ENCODE data around the gene DOCK11.

DOCK11 gene

DNA sequence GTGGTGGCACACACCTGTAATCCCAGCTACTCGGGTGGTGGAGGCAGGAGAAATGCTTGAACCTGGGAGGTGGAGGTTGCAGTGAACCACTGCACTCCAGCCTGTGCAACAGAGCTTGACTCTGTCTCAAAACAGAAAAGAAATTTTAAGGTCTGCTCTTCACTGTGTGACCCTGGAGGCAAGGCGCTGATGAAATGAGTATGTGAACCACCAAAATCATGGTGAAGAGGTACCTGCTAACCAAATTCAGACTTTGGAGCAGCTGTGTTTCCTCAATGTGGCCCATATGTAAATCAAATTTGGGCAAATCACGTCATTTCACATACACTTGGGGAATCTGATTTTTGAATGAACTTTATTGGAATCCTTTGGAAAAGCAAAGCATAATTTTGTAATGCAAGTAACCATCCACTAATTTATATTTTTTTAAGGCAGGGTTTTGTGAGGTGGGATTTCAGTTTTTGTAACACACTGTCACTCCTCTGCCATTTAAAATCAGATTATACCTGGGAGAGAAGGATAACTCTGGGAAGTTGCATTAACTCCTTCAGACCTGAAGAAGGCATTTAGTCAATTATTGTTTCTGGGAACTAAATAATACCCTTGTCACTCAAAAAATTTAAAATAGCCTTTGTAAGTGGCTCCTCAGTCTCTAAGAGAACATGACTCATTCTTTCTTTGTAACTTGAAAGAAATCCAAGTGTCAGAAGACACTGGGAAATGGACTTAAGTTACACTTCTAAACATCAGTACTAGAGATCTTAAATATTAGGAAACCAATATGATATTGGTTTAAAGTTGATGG lies 24.0 kb downstream of the DOCK11 start:
- no peak for TF ChIP-seq GATA3 (IDR thresholded peaks at IDR 0.05; ENCODE audit: low read depth, low read length)

- no peak for TF ChIP-seq GATA2 (IDR thresholded peaks at IDR 0.05; ENCODE audit: low read depth, low read length)
- TF ChIP-seq GATA3 (IDR thresholded peaks at IDR 0.05; ENCODE audit: low read depth, low read length): no peak
Measured at GRCh38 chrX:118520216-118521206, 24.9 kb downstream of the DOCK11 start.

GRCh38 chrX:118521435-118521834 lies 25.8 kb downstream of the DOCK11 start:
- TF ChIP-seq GATA2 (IDR thresholded peaks at IDR 0.05; ENCODE audit: low read depth, low read length): no peak
- TF ChIP-seq GATA3 (IDR thresholded peaks at IDR 0.05; ENCODE audit: low read depth, low read length): no peak

GRCh38 chrX:118522230-118522926 lies 26.8 kb downstream of the DOCK11 start:
- TF ChIP-seq GATA3 (IDR thresholded peaks at IDR 0.05; ENCODE audit: low read depth, low read length): no peak
- no peak for TF ChIP-seq GATA2 (IDR thresholded peaks at IDR 0.05; ENCODE audit: low read depth, low read length)

DNA sequence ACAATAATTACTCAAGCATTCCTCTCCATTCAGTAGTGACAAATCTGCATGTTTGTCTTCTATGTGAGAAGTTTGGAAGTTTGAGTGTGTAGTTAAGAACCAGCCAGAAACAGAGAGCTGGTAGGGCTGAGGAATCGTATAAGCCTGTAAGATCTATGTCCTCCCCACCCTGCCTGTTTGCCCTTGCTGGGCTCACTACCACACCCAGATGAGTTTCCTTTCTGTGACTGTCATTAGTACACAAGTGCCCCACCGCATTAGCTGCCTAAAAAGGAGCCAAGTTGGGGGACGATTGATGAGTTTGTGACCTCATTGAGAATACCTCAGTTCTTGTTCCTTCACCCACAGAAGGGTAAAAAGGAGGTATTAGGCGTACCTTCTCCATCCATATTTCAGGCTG lies 28.3 kb downstream of the DOCK11 start:
- no peak for TF ChIP-seq GATA2 (IDR thresholded peaks at IDR 0.05; ENCODE audit: low read depth, low read length)
- TF ChIP-seq GATA3 (IDR thresholded peaks at IDR 0.05; ENCODE audit: low read depth, low read length): no peak

DNA sequence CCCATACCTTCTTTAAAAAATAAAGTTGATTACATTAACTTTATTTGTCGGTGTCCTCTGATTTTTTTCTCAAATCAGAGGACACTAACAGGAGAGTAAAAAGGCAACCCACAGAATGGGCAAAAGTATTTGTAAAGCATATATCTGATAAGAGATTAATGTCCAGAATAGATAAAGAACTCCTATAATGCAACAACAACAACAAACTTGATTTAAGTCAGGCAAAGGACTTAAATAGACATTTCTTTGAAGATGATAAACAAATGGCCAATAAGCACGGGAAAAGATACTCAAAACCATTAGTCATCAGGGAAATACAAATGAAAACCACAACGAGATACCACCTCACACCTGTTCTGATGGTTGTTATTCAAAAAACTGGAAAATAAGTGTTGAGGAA lies 28.7 kb downstream of the DOCK11 start:
- TF ChIP-seq GATA2 (IDR thresholded peaks at IDR 0.05; ENCODE audit: low read depth, low read length): no peak
- no peak for TF ChIP-seq GATA3 (IDR thresholded peaks at IDR 0.05; ENCODE audit: low read depth, low read length)

- TF ChIP-seq GATA3 (IDR thresholded peaks at IDR 0.05; ENCODE audit: low read depth, low read length): no peak
- no peak for TF ChIP-seq GATA2 (IDR thresholded peaks at IDR 0.05; ENCODE audit: low read depth, low read length)
Measured at GRCh38 chrX:118525174-118525730, 29.6 kb downstream of the DOCK11 start.

DNA sequence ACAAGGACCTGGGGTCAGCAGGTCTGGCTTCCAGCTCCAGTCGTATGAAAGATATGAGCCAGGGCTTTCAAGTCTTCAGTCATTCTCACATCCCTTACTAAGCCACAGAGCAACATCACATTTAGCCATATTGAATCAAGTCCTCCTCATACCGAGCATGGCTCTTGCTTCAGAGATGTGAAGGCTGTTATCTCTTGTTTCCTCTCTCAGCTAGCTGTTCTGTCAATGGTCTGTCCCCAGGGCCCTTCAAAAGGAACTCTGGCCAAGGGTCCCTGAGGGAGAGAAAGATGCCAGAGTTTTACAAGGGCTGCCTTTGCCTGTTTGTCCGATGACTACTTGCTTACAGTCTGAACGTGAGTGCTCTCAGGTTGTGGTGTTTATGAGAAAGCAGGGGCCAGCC lies 30.5 kb downstream of the DOCK11 start:
- no peak for TF ChIP-seq GATA3 (IDR thresholded peaks at IDR 0.05; ENCODE audit: low read depth, low read length)
- TF ChIP-seq GATA2 (IDR thresholded peaks at IDR 0.05; ENCODE audit: low read depth, low read length): no peak

GRCh38 chrX:118528071-118528737 lies 32.6 kb downstream of the DOCK11 start:
- TF ChIP-seq GATA2 (IDR thresholded peaks at IDR 0.05; ENCODE audit: low read depth, low read length): no peak

GRCh38 chrX:118530219-118530911 lies 34.8 kb downstream of the DOCK11 start:
- TF ChIP-seq GATA2 (IDR thresholded peaks at IDR 0.05; ENCODE audit: low read depth, low read length) (no peak), GATA3 (IDR thresholded peaks at IDR 0.05; ENCODE audit: low read depth, low read length) (no peak)

DNA sequence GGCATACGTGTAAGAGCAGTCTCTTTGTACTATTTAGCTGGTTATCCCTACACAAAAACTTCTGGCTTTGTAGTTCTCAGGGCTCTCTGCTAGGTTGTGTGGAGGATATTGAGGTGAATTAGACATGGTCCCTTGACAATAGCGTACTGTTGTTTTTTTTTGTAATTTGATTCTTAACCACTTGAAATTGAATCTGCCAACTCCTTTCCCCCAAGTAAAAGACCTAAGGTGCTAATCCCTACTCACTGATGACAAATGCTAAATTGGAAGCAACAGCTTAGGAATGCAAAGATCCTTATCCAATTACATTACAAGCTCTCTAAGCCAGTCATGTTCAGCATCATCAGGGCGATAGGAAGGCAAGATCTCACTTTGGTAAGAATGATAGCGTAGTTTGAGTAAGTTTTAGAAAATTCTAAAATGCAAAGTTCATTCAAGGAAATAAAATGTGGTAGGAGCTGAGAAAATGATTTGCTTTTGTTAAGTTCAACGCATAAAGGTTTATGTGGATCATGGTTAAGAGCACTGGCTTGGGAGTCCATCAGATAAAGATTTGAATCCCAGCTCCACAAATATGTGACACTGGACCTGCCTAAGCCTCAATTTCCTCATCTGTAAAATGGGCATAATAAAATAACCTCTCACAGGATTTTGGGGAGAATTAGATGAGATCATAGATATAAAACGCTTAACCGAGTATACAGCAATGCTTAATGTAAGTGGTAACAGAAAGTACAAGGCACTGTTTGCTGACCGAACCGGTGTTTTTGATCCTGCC lies 39.3 kb downstream of the DOCK11 start:
- TF ChIP-seq GATA3 (IDR thresholded peaks at IDR 0.05; ENCODE audit: low read depth, low read length): no peak
- no peak for TF ChIP-seq GATA2 (IDR thresholded peaks at IDR 0.05; ENCODE audit: low read depth, low read length)

DNA sequence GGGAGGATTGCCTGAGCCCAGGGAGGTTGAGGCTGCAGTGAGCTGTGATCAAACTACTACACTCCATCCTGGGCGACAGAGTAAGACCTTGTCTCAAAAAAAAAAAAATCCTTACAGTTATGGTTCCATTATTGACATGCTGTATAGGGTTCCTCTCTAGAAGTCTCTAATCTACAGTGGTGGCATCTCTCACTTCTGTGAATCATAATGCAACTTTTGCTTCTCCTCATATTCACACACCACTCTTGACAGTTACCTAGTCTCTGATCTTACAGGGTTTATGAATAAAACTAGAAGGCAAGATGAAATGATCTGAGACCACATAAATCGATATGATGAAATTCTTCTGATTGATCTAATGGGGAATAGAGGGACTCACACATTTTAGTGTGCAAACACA lies 40.6 kb downstream of the DOCK11 start:
- TF ChIP-seq GATA2 (IDR thresholded peaks at IDR 0.05; ENCODE audit: low read depth, low read length) (no peak), GATA3 (IDR thresholded peaks at IDR 0.05; ENCODE audit: low read depth, low read length) (no peak)
